CD4-positive, alpha-beta T cell treated with Interleukin-21 for 1 hour (primary cell): ENCODE measurements around the gene OAS1.
"Not testable (repeated sequence)": the region's sequence is repeated elsewhere in the genome, so short reads cannot be mapped to it uniquely, and the experiment has no call there.

Experiments
- DNase-seq: peaks from one replicate; pipeline ENCODE4 v3.0.0-alpha.2; 2020

OAS1 gene

GRCh38 chr12:112937741-112938719 lies 31.3 kb downstream of the OAS1 start, which contains the start of gene OAS3:
OAS3 (plus strand) TSS chr12:112938474; CDS start chr12:112938531, 57 bp downstream.
- peak; percentile 87 for DNase-seq

- DNase-seq: no peak
These were observed 32.0 kb downstream of the OAS1 start for GRCh38 chr12:112938751-112939150.

- no peak for DNase-seq
These were observed 33.1 kb downstream of the OAS1 start for GRCh38 chr12:112939761-112940381.

- DNase-seq: no peak
These were observed 35.0 kb downstream of the OAS1 start for GRCh38 chr12:112941528-112942335.

GRCh38 chr12:112942572-112942971 lies 35.8 kb downstream of the OAS1 start:
- DNase-seq: no peak

GRCh38 chr12:112944024-112944690 lies 37.4 kb downstream of the OAS1 start:
- DNase-seq: no peak

GRCh38 chr12:112945515-112945914 lies 38.8 kb downstream of the OAS1 start:
- DNase-seq: no peak

GRCh38 chr12:112946236-112947000 lies 39.7 kb downstream of the OAS1 start:
- DNase-seq: no peak

GRCh38 chr12:112947314-112947713 lies 40.6 kb downstream of the OAS1 start:
- no peak for DNase-seq

GRCh38 chr12:112947761-112948160 lies 41.0 kb downstream of the OAS1 start:
- DNase-seq: no peak

- no peak for DNase-seq
These were observed 42.0 kb downstream of the OAS1 start for GRCh38 chr12:112948806-112949205.

- no peak for DNase-seq
These were observed 43.9 kb downstream of the OAS1 start for GRCh38 chr12:112950701-112951100.

- not testable (repeated sequence) for DNase-seq
These were observed 50.4 kb downstream of the OAS1 start for GRCh38 chr12:112957125-112957524.

- no peak for DNase-seq
These were observed 54.3 kb downstream of the OAS1 start for GRCh38 chr12:112961074-112961473.

GRCh38 chr12:112961536-112961935 lies 54.8 kb downstream of the OAS1 start:
- no peak for DNase-seq

GRCh38 chr12:112962561-112962960 lies 55.8 kb downstream of the OAS1 start:
- DNase-seq: no peak

- DNase-seq: no peak
These were observed 56.6 kb downstream of the OAS1 start for GRCh38 chr12:112963227-112963861.

- no peak for DNase-seq
These were observed 57.4 kb downstream of the OAS1 start for GRCh38 chr12:112964067-112964670.

GRCh38 chr12:112964915-112965314 lies 58.2 kb downstream of the OAS1 start:
- DNase-seq: no peak

GRCh38 chr12:112965643-112966042 lies 58.9 kb downstream of the OAS1 start:
- no peak for DNase-seq

GRCh38 chr12:112967306-112967705 lies 60.5 kb downstream of the OAS1 start:
- no peak for DNase-seq
